Gastroesophageal sphincter (tissue), 4 donors: ENCODE measurements around the gene DUSP23. TPM values are rescaled to one million over a fixed set of nuclear protein-coding genes. Genes with fewer than 3 reads are reported as not detected.
A peak's percentile ranks its signal among the peaks of the same experiment; 100 is the strongest.

Experiments
- ATAC-seq: fragments of 150-250 bp; one replicate; pipeline ENCODE4 v1.9.1; 2016; ENCODE audit warnings: mild to moderate bottlenecking, moderate library complexity
- H3K27ac ChIP-seq, 4 donors: fragments of 200-600 bp; sonication (generic) in 3 of 4; 1 replicate in 3 of 4; 2 replicates in 1 of 4; pipeline ENCODE4 v1.5.1; 2016 to 2019
- H3K27me3 ChIP-seq: fragments of 200-600 bp; sonication (generic); one replicate; pipeline ENCODE4 v1.5.1; 2019
- H3K36me3 ChIP-seq, 2 donors: fragments of 200-600 bp; sonication (generic); one replicate each; pipeline ENCODE4 v1.5.1; 2019; ENCODE audit warnings: control low read depth in 1 of 2
- H3K4me1 ChIP-seq, 3 donors: fragments of 200-600 bp; sonication (generic); 1 replicate in 2 of 3; 2 replicates in 1 of 3; pipeline ENCODE4 v1.5.1; 2016 to 2019; ENCODE audit warnings: control low read depth in 2 of 3
- H3K4me3 ChIP-seq, 2 donors: fragments of 200-600 bp; sonication (generic); one replicate each; pipeline ENCODE4 v1.5.1; 2019; ENCODE audit warnings: mild to moderate bottlenecking in 1 of 2, moderate library complexity in 1 of 2
- H3K9me3 ChIP-seq, 3 donors: fragments of 200-600 bp; sonication (generic); one replicate each; pipeline ENCODE4 v1.5.1; 2017 to 2019; ENCODE audit warnings: control low read depth in 2 of 3
- CTCF ChIP-seq, 4 experiments: fragments of 200-600 bp in 2 of 4; fragments of 450-650 bp in 2 of 4; sonication (generic) in 1 of 4; IDR thresholded peaks; one replicate each; pipeline ENCODE4 v1.5.1; 2017 to 2019; ENCODE audit warnings: antibody characterized with exemption in 4 of 4, mild to moderate bottlenecking in 2 of 4, moderate library complexity in 2 of 4
- EP300 ChIP-seq: sonication (generic); formaldehyde crosslinking; IDR thresholded peaks from one replicate; pipeline ENCODE4 v1.6.1; 2017; ENCODE audit warnings: antibody characterized with exemption, mild to moderate bottlenecking
- POLR2A ChIP-seq, 2 donors: fragments of 450-650 bp; IDR thresholded peaks; one replicate each; pipeline ENCODE4 v1.6.1; 2017; ENCODE audit warnings: antibody characterized with exemption in 2 of 2, mild to moderate bottlenecking in 2 of 2, moderate library complexity in 1 of 2
- POLR2AphosphoS5 ChIP-seq: sonication (generic); formaldehyde crosslinking; IDR thresholded peaks from one replicate; pipeline ENCODE4 v1.6.1; 2017; ENCODE audit warnings: antibody characterized with exemption
- WGBS, 2 donors: methylation state at CpG; one replicate each; pipeline ENCODE4 v1.1.5; 2018; ENCODE audit warnings: low coverage in 1 of 2; 5-methylcytosine and 5-hydroxymethylcytosine counted together
- total RNA-seq, 4 donors: library from RNA; depleted of rRNA; stranded (reverse); fragments of >200 nt; gene quantifications; one replicate each; pipeline ENCODE4 v1.1.0, GENCODE V29; 2016

The DUSP23 gene
- total RNA-seq = 10 to 100 TPM; 45.9 to 64.3 (median 56.4) TPM

GRCh38 chr1:159780583-159781582 is at the start of gene DUSP23:
DUSP23 (plus strand) TSS chr1:159780962; CDS start chr1:159781101, 139 bp downstream.
- TF ChIP-seq CTCF (IDR thresholded peaks at IDR 0.05) (peak; percentile 80 to 97 (median 95)), EP300 (no peak), POLR2A (IDR thresholded peaks at IDR 0.05) (peak; percentile 69 to 77), POLR2AphosphoS5 (peak; percentile 68)
- WGBS, 2 donors = 2 to 25% methylated on average over 6 to 15 of the region's 88 CpGs
- no peaks in the 10 kb centered on the region for H3K9me3 ChIP-seq
- H3K4me1 ChIP-seq = peaks cover 0 to 30% (median 3%) of the 10 kb centered on the region in 3 donors
- no peaks in the 10 kb centered on the region for H3K36me3 ChIP-seq
- peak within 1 kb of the TSS; percentile 43 to 91 (median 86) for H3K27ac ChIP-seq
- H3K4me3 ChIP-seq = peak within 1 kb of the TSS; percentile 58 to 78
- no peaks in the 10 kb centered on the region for H3K27me3 ChIP-seq
- ATAC-seq = peak; percentile 99

GRCh38 chr1:159737238-159737916 is 43.4 kb upstream of the DUSP23 start:
- H3K4me1 ChIP-seq = no peaks in the 10 kb centered on the region
- no peaks in the 10 kb centered on the region for H3K36me3 ChIP-seq
- H3K9me3 ChIP-seq = peaks cover 0 to 9% (median 0%) of the 10 kb centered on the region in 3 donors
- H3K27me3 ChIP-seq = no peaks in the 10 kb centered on the region
- no peak overlapping the region for H3K4me3 ChIP-seq
- no peak for TF ChIP-seq CTCF (IDR thresholded peaks at IDR 0.05)
- WGBS, 2 donors = 64 to 75% methylated on average over 4 of the region's 4 CpGs
- no peak for ATAC-seq
- H3K27ac ChIP-seq = no peak overlapping the region

GRCh38 chr1:159743651-159744410 is 36.9 kb upstream of the DUSP23 start:
- no peaks in the 10 kb centered on the region for H3K4me1 ChIP-seq
- ATAC-seq = no peak

GRCh38 chr1:159746666-159747065 is 34.1 kb upstream of the DUSP23 start:
- no peak for ATAC-seq
- peaks cover 0 to 13% (median 0%) of the 10 kb centered on the region in 3 donors for H3K9me3 ChIP-seq
- TF ChIP-seq CTCF (IDR thresholded peaks at IDR 0.05) (no peak), POLR2AphosphoS5 (no peak), EP300 (no peak), POLR2A (IDR thresholded peaks at IDR 0.05) (no peak)

More at GRCh38 chr1:159743651-159744410, 36.9 kb upstream of the DUSP23 start:
- peaks cover 0 to 15% (median 0%) of the 10 kb centered on the region in 3 donors for H3K9me3 ChIP-seq
- TF ChIP-seq CTCF (IDR thresholded peaks at IDR 0.05) = no peak
- no peak for TF ChIP-seq EP300
- no peak for TF ChIP-seq POLR2A (IDR thresholded peaks at IDR 0.05)
- no peak for TF ChIP-seq POLR2AphosphoS5
- no peak overlapping the region for H3K27ac ChIP-seq
- H3K27me3 ChIP-seq = no peaks in the 10 kb centered on the region
- no peaks in the 10 kb centered on the region for H3K36me3 ChIP-seq
- WGBS, 2 donors = 63% methylated on average over 4 to 5 of the region's 5 CpGs
- no peak overlapping the region for H3K4me3 ChIP-seq

More at GRCh38 chr1:159746666-159747065, 34.1 kb upstream of the DUSP23 start:
- no peaks in the 10 kb centered on the region for H3K36me3 ChIP-seq
- no peak overlapping the region for H3K4me3 ChIP-seq
- H3K27me3 ChIP-seq = no peaks in the 10 kb centered on the region
- no peak overlapping the region for H3K27ac ChIP-seq
- WGBS, 2 donors = 38 to 58% methylated on average over 3 of the region's 3 CpGs
- no peaks in the 10 kb centered on the region for H3K4me1 ChIP-seq
